HEK293 (cell line): Measurements from ENCODE around the gene RPN1.

Source experiments
- ZNF138 ChIP-seq: fragments of 450-650 bp; formaldehyde crosslinking; IDR thresholded peaks from 2 replicates; pipeline ENCODE4 v1.5.1; 2016; ENCODE audit warnings: missing biosample characterization, missing genetic modification characterization, borderline replicate concordance
- ZNF2 ChIP-seq: fragments of 450-650 bp; formaldehyde crosslinking; IDR thresholded peaks from 2 replicates; pipeline ENCODE4 v1.5.1; 2016; ENCODE audit warnings: missing biosample characterization, missing genetic modification characterization
- ZNF560 ChIP-seq: fragments of 450-650 bp; formaldehyde crosslinking; IDR thresholded peaks from 2 replicates; pipeline ENCODE4 v1.5.1; 2017; ENCODE audit warnings: missing biosample characterization, missing genetic modification characterization, borderline replicate concordance
- TF ChIP-seq, protein P1 (sequence below): fragments of 450-650 bp; formaldehyde crosslinking; IDR thresholded peaks from 2 replicates; pipeline ENCODE4 v1.5.1; 2016; ENCODE audit warnings: missing biosample characterization, missing genetic modification characterization

DNA sequence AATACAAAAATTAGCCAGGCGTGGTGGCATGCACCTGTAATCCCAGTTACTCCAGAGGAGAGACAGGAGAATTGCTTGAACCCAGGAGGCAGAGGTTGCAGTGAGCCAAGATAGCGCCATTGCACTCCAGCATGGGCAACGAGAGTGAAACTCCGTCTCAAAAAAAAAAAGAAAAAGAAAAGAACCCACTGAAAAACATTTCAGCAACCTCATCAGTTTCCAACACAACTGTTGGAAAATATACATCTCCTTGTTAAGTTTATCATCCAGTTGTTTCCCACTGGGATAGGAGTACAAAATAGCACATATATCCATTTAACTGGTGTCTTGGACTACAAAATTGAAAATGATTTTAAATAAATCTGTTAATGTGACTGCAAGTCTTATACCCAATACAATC, 2.2 kb downstream of the RPN1 start:
- TF ChIP-seq ZNF138 (tag by site-specific recombination) = no peak
- no peak for TF ChIP-seq ZNF560
- TF ChIP-seq, protein P1, sequence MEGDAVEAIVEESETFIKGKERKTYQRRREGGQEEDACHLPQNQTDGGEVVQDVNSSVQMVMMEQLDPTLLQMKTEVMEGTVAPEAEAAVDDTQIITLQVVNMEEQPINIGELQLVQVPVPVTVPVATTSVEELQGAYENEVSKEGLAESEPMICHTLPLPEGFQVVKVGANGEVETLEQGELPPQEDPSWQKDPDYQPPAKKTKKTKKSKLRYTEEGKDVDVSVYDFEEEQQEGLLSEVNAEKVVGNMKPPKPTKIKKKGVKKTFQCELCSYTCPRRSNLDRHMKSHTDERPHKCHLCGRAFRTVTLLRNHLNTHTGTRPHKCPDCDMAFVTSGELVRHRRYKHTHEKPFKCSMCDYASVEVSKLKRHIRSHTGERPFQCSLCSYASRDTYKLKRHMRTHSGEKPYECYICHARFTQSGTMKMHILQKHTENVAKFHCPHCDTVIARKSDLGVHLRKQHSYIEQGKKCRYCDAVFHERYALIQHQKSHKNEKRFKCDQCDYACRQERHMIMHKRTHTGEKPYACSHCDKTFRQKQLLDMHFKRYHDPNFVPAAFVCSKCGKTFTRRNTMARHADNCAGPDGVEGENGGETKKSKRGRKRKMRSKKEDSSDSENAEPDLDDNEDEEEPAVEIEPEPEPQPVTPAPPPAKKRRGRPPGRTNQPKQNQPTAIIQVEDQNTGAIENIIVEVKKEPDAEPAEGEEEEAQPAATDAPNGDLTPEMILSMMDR = no peak
- TF ChIP-seq ZNF2 (tag by site-specific recombination) = no peak
